Measurements from ENCODE around the gene MEGF11. TPM values are rescaled to one million over a fixed set of nuclear protein-coding genes. Genes with fewer than 3 reads are reported as not detected.

Gene MEGF11
- total RNA-seq, 2 experiments from 2014 or later, result 3.3 to 6.8 TPM

GRCh38 chr15:66066481-66066880, 187.1 kb downstream of the MEGF11 start:
- POLR2A ChIA-PET, result interaction anchor here (0.8 kb wide), 1 partner anchor 110 kb away, joined by 3 read pairs; no protein-coding TSS in a partner anchor
- Histone ChIP-seq H3K9me2 (ENCODE audit: insufficient read depth, low read length) (no peaks in the 10 kb centered on the region), H4K20me1 (ENCODE audit: insufficient read depth, low read length) (no peaks in the 10 kb centered on the region), H3K27ac (ENCODE audit: low read depth, low read length, poor library complexity, severe bottlenecking) (no peak overlapping the region), H3K4me1 (ENCODE audit: insufficient read depth, low read length, poor library complexity, severe bottlenecking) (no peaks in the 10 kb centered on the region), H3K79me2 (ENCODE audit: insufficient read depth, low read depth, low read length) (no peaks in the 10 kb centered on the region), H3K9me3 (ENCODE audit: low read length) (no peaks in the 10 kb centered on the region), H3K4me2 (ENCODE audit: low read length) (no peak overlapping the region), H3K36me3 (ENCODE audit: insufficient read depth, low read length) (no peaks in the 10 kb centered on the region), H3K4me3 (ENCODE audit: low read depth, low read length, poor library complexity, severe bottlenecking) (no peak overlapping the region), H2AFZ (ENCODE audit: low read length) (no peak overlapping the region)
- no peak for DNase-seq (ENCODE audit: low spot score)
- CTCF ChIA-PET (ENCODE audit: unreplicated experiment), result no interaction called here
- no peak for TF ChIP-seq CTCF (conservative IDR thresholded peaks at IDR 0.05; ENCODE audit: low read length)
- TF ChIP-seq EZH2phosphoT487 (IDR thresholded peaks at IDR 0.05; ENCODE audit: borderline replicate concordance, low read depth, low read length), result no peak
- BruUV-seq (replicated peaks), result no TSS peak
- intact Hi-C loops (cut with micrococcal nuclease; ENCODE audit: unreplicated experiment), result no loop called here

- H3K4me3 ChIP-seq (ENCODE audit: low read depth, low read length, poor library complexity, severe bottlenecking), result no peak overlapping the region
- intact Hi-C loops (cut with micrococcal nuclease; ENCODE audit: unreplicated experiment), result no loop called here
- no TSS peak for BruUV-seq (replicated peaks)
- no peak for DNase-seq (ENCODE audit: low spot score)
- no peaks in the 10 kb centered on the region for H3K9me3 ChIP-seq (ENCODE audit: low read length)
- CTCF ChIA-PET (ENCODE audit: unreplicated experiment), result no interaction called here
- no peaks in the 10 kb centered on the region for H3K9me2 ChIP-seq (ENCODE audit: insufficient read depth, low read length)
- no peaks in the 10 kb centered on the region for H3K79me2 ChIP-seq (ENCODE audit: insufficient read depth, low read depth, low read length)
- H3K27ac ChIP-seq (ENCODE audit: low read depth, low read length, poor library complexity, severe bottlenecking), result no peak overlapping the region
- no peaks in the 10 kb centered on the region for H4K20me1 ChIP-seq (ENCODE audit: insufficient read depth, low read length)
- no peaks in the 10 kb centered on the region for H3K36me3 ChIP-seq (ENCODE audit: insufficient read depth, low read length)
- H2AFZ ChIP-seq (ENCODE audit: low read length), result no peak overlapping the region
- POLR2A ChIA-PET, result no interaction called here
- H3K4me2 ChIP-seq (ENCODE audit: low read length), result no peak overlapping the region
- no peaks in the 10 kb centered on the region for H3K4me1 ChIP-seq (ENCODE audit: insufficient read depth, low read length, poor library complexity, severe bottlenecking)
- TF ChIP-seq CTCF (conservative IDR thresholded peaks at IDR 0.05; ENCODE audit: low read length) (no peak), EZH2phosphoT487 (IDR thresholded peaks at IDR 0.05; ENCODE audit: borderline replicate concordance, low read depth, low read length) (no peak)
These were observed 187.5 kb downstream of the MEGF11 start for GRCh38 chr15:66066005-66066404.

GRCh38 chr15:66065325-66065724, 188.2 kb downstream of the MEGF11 start:
- no peaks in the 10 kb centered on the region for H3K9me2 ChIP-seq (ENCODE audit: insufficient read depth, low read length)
- TF ChIP-seq CTCF (conservative IDR thresholded peaks at IDR 0.05; ENCODE audit: low read length), result no peak
- no peak for TF ChIP-seq EZH2phosphoT487 (IDR thresholded peaks at IDR 0.05; ENCODE audit: borderline replicate concordance, low read depth, low read length)
- DNase-seq (ENCODE audit: low spot score), result no peak
- H3K27ac ChIP-seq (ENCODE audit: low read depth, low read length, poor library complexity, severe bottlenecking), result no peak overlapping the region
- no peaks in the 10 kb centered on the region for H3K4me1 ChIP-seq (ENCODE audit: insufficient read depth, low read length, poor library complexity, severe bottlenecking)
- ChIA-PET CTCF (ENCODE audit: unreplicated experiment) (no interaction called here), POLR2A (no interaction called here)
- H3K79me2 ChIP-seq (ENCODE audit: insufficient read depth, low read depth, low read length), result no peaks in the 10 kb centered on the region
- no peak overlapping the region for H3K4me3 ChIP-seq (ENCODE audit: low read depth, low read length, poor library complexity, severe bottlenecking)
- no peak overlapping the region for H3K4me2 ChIP-seq (ENCODE audit: low read length)
- H3K36me3 ChIP-seq (ENCODE audit: insufficient read depth, low read length), result no peaks in the 10 kb centered on the region
- no peaks in the 10 kb centered on the region for H3K9me3 ChIP-seq (ENCODE audit: low read length)
- BruUV-seq (replicated peaks), result no TSS peak
- no peaks in the 10 kb centered on the region for H4K20me1 ChIP-seq (ENCODE audit: insufficient read depth, low read length)
- intact Hi-C loops (cut with micrococcal nuclease; ENCODE audit: unreplicated experiment), result no loop called here
- H2AFZ ChIP-seq (ENCODE audit: low read length), result no peak overlapping the region
